SH-SY5Y (cell line): ENCODE measurements around the gene RTP2.

ENCODE experiments used
- GATA2 ChIP-seq: IDR thresholded peaks from 2 replicates; pipeline ENCODE4 v1.6.1; 2011; ENCODE audit warnings: mild to moderate bottlenecking, low read depth, low read length
- GATA3 ChIP-seq: IDR thresholded peaks from 2 replicates; pipeline ENCODE4 v1.6.1; 2011; ENCODE audit warnings: low read depth, mild to moderate bottlenecking, low read length, moderate library complexity

DNA sequence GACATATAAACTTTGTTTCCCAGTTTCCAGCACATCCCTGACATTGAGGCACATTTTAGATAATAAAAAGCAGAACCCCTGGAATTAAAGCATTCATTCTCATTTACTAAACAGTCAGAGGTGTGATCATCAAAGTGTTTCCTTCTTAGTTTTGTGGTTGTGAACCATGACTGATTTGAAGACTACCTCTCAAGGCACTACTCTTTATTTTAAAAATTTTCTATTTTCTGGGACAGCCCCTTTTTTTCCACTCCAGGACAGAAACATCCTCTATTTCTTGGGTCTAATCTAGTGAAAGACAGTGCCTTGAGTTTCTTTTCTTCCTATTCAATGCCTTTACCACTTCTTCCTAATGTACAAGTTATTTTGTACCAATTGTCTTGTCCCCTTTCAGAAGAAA lies 37.3 kb downstream of the RTP2 start:
- TF ChIP-seq GATA2 (no peak), GATA3 (no peak)
